A673 (cell line): ENCODE measurements around the gene MRPL57. TPM values are rescaled to one million over a fixed set of nuclear protein-coding genes. Genes with fewer than 3 reads are reported as not detected.

Experiments
- BruUV-seq: library from RNA; stranded (reverse); fragments of 400-500 nt; replicated peaks from 2 replicates; lab custom pipeline; 2021; lab: Mats Ljungman, UMichigan
- CTCF ChIA-PET: fragments of 300-600 bp; sonication (Branson Sonifier 250); formaldehyde crosslinking; loops from one replicate; lab custom pipeline; 2022; ENCODE audit warnings: antibody characterized with exemption; lab: Charles Lee
- POLR2A ChIA-PET: fragments of 300-600 bp; sonication (Branson Sonifier 250); formaldehyde crosslinking; loops from one replicate; lab custom pipeline; 2022; ENCODE audit warnings: antibody characterized with exemption; ENCODE audit not compliant: low non-redundant PET; lab: Charles Lee
- DNase-seq: peaks from one replicate; pipeline ENCODE4 v3.0.0-alpha.2; 2015; ENCODE audit warnings: low spot score
- H3K27ac ChIP-seq: fragments of 200-600 bp; sonication (generic); 2 replicates; pipeline ENCODE4 v1.5.1; 2016; ENCODE audit warnings: mixed run types, low read depth, mild to moderate bottlenecking, mixed read lengths, antibody characterized with exemption, low read length; ENCODE audit not compliant: poor library complexity, severe bottlenecking
- H3K27me3 ChIP-seq: fragments of 200-600 bp; sonication (generic); replicated peaks from 2 replicates; pipeline ENCODE4 v1.6.1; 2017; ENCODE audit warnings: mixed run types, low read depth, mild to moderate bottlenecking, mixed read lengths, antibody characterized with exemption, low read length; ENCODE audit not compliant: insufficient read depth, poor library complexity
- H3K36me3 ChIP-seq: fragments of 200-600 bp; sonication (generic); 2 replicates; pipeline ENCODE4 v1.6.1; 2016; ENCODE audit warnings: mixed run types, mild to moderate bottlenecking, mixed read lengths, antibody characterized with exemption, low read length; ENCODE audit not compliant: insufficient read depth, poor library complexity, severe bottlenecking
- H3K4me1 ChIP-seq: fragments of 200-600 bp; sonication (generic); 2 replicates; pipeline ENCODE4 v1.6.1; 2017; ENCODE audit warnings: mixed run types, mild to moderate bottlenecking, mixed read lengths, antibody characterized with exemption, low read length; ENCODE audit not compliant: insufficient read depth, poor library complexity, severe bottlenecking
- H3K4me3 ChIP-seq: fragments of 200-600 bp; sonication (generic); 2 replicates; pipeline ENCODE4 v1.5.1; 2016; ENCODE audit warnings: low read depth, mixed run types, mild to moderate bottlenecking, mixed read lengths, low read length; ENCODE audit not compliant: poor library complexity, severe bottlenecking
- H3K9me3 ChIP-seq: fragments of 200-600 bp; sonication (generic); 2 replicates; pipeline ENCODE4 v1.6.1; 2016; ENCODE audit warnings: mixed run types, low read depth, mild to moderate bottlenecking, mixed read lengths, antibody characterized with exemption, low read length; ENCODE audit not compliant: poor library complexity, severe bottlenecking
- EZH2 ChIP-seq: fragments of 200-600 bp; sonication (generic); IDR thresholded peaks from 2 replicates; pipeline ENCODE4 v1.6.1; 2017; ENCODE audit warnings: borderline replicate concordance, low read depth, mild to moderate bottlenecking, mixed read lengths, antibody characterized with exemption, low read length; ENCODE audit not compliant: poor library complexity, severe bottlenecking
- intact Hi-C: fragments of 100-400 bp; cut with micrococcal nuclease; formaldehyde crosslinking; loops from one replicate; pipeline ENCODE4 v1.10.0; 2022; ENCODE audit not compliant: unreplicated experiment
- total RNA-seq: library from RNA; stranded (reverse); gene quantifications from 2 replicates; pipeline ENCODE4 v1.2.3, GENCODE V29; 2021
- TF ChIP-seq, protein P1 (sequence below): fragments of 300-800, 200-600 bp; sonication (generic); conservative IDR thresholded peaks from 2 replicates; pipeline ENCODE4 v1.5.1; 2017; ENCODE audit warnings: low read depth, mild to moderate bottlenecking, antibody characterized with exemption, low read length, moderate library complexity, mixed read lengths

Gene MRPL57
- total RNA-seq, 1 experiment from 2014 or later = 53.3 TPM

DNA sequence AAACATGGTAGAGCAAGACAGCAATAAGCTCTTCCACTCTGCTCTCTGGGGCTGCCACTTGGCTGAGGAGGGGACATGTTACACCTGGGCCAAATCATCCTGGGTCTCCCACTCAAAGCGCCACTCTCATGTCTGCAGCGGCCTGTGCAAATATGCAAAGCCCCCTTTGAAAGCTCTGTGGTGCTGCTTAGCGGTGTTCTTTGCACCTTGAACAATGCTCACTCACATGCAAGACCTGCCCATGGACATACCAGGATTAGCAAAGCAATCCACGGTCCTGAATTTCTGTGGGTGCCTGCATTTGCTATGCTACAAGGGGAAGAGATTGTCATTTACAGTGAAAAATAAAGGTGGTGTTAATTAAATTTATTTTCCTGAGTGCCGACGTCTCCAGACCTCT is 48.6 kb downstream of the MRPL57 start:
- TF ChIP-seq, protein P1, sequence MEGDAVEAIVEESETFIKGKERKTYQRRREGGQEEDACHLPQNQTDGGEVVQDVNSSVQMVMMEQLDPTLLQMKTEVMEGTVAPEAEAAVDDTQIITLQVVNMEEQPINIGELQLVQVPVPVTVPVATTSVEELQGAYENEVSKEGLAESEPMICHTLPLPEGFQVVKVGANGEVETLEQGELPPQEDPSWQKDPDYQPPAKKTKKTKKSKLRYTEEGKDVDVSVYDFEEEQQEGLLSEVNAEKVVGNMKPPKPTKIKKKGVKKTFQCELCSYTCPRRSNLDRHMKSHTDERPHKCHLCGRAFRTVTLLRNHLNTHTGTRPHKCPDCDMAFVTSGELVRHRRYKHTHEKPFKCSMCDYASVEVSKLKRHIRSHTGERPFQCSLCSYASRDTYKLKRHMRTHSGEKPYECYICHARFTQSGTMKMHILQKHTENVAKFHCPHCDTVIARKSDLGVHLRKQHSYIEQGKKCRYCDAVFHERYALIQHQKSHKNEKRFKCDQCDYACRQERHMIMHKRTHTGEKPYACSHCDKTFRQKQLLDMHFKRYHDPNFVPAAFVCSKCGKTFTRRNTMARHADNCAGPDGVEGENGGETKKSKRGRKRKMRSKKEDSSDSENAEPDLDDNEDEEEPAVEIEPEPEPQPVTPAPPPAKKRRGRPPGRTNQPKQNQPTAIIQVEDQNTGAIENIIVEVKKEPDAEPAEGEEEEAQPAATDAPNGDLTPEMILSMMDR = no peak
- no peak for TF ChIP-seq EZH2
- Histone ChIP-seq H3K4me1 (no peaks in the 10 kb centered on the region), H3K9me3 (peaks cover 12% of the 10 kb centered on the region), H3K36me3 (no peaks in the 10 kb centered on the region), H3K27me3 (no peaks in the 10 kb centered on the region), H3K4me3 (no peak overlapping the region), H3K27ac (no peak overlapping the region)
- ChIA-PET POLR2A (no interaction called here), CTCF (no interaction called here)
- intact Hi-C loops = no loop called here
- no TSS peak for BruUV-seq
- no peak for DNase-seq

- intact Hi-C loops = no loop called here
- Histone ChIP-seq H3K36me3 (no peaks in the 10 kb centered on the region), H3K4me1 (peaks cover 8% of the 10 kb centered on the region), H3K9me3 (peaks cover 10% of the 10 kb centered on the region), H3K27me3 (no peaks in the 10 kb centered on the region), H3K4me3 (no peak overlapping the region), H3K27ac (no peak overlapping the region)
- ChIA-PET CTCF (no interaction called here), POLR2A (no interaction called here)
- DNase-seq = no peak
- BruUV-seq = no TSS peak
- TF ChIP-seq EZH2 = no peak
- TF ChIP-seq, protein P1 = no peak
Measured at GRCh38 chr13:21225841-21226581, 49.6 kb downstream of the MRPL57 start.

GRCh38 chr13:21227917-21228316 is 51.5 kb downstream of the MRPL57 start:
- Histone ChIP-seq H3K9me3 (no peaks in the 10 kb centered on the region), H3K27me3 (no peaks in the 10 kb centered on the region), H3K4me1 (peaks cover 23% of the 10 kb centered on the region), H3K36me3 (no peaks in the 10 kb centered on the region), H3K4me3 (no peak overlapping the region), H3K27ac (no peak overlapping the region)
- POLR2A ChIA-PET = no interaction called here
- TF ChIP-seq, protein P1 = no peak
- no peak for TF ChIP-seq EZH2
- DNase-seq = no peak
- CTCF ChIA-PET = no interaction called here
- BruUV-seq = no TSS peak
- intact Hi-C loops = no loop called here

Other genes starting within 250 kb of the MRPL57 start
- gene LATS2, start 115.1 kb upstream of the MRPL57 start, total RNA-seq = 13.1 and 14.2 TPM in 2 replicates
- gene SAP18, start 36.5 kb upstream of the MRPL57 start, total RNA-seq = 465 and 474 TPM in 2 replicates
- 93.3 and 109 TPM in 2 replicates for gene SKA3, start 106 bp upstream of the MRPL57 start, total RNA-seq